Measurements from ENCODE around the gene CHIC2.

- TF ChIP-seq, protein P1, sequence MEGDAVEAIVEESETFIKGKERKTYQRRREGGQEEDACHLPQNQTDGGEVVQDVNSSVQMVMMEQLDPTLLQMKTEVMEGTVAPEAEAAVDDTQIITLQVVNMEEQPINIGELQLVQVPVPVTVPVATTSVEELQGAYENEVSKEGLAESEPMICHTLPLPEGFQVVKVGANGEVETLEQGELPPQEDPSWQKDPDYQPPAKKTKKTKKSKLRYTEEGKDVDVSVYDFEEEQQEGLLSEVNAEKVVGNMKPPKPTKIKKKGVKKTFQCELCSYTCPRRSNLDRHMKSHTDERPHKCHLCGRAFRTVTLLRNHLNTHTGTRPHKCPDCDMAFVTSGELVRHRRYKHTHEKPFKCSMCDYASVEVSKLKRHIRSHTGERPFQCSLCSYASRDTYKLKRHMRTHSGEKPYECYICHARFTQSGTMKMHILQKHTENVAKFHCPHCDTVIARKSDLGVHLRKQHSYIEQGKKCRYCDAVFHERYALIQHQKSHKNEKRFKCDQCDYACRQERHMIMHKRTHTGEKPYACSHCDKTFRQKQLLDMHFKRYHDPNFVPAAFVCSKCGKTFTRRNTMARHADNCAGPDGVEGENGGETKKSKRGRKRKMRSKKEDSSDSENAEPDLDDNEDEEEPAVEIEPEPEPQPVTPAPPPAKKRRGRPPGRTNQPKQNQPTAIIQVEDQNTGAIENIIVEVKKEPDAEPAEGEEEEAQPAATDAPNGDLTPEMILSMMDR (IDR thresholded peaks at IDR 0.05), result no peak
- TF ChIP-seq POLR2A (IDR thresholded peaks at IDR 0.05) (no peak), EP300 (IDR thresholded peaks at IDR 0.05) (no peak)
Measured at GRCh38 chr4:54027311-54027710, 37.1 kb downstream of the CHIC2 start.
